Erythroblast (primary cell): ENCODE measurements around the gene PPFIA4.

Experiments
- DNase-seq, 2 experiments: peaks; one replicate each; lab custom pipeline; 2025; lab: John Stamatoyannopoulos, UW
- GATA1 ChIP-seq: IDR thresholded peaks from 2 replicates; pipeline ENCODE4 v1.6.1; 2011; ENCODE audit warnings: low read depth, mild to moderate bottlenecking, control low read depth, low read length, moderate library complexity
- POLR2A ChIP-seq: IDR thresholded peaks from 2 replicates; pipeline ENCODE4 v1.6.1; 2011; ENCODE audit warnings: mild to moderate bottlenecking, low read length

The PPFIA4 gene

GRCh38 chr1:203126866-203127665 lies 100.8 kb downstream of the PPFIA4 start:
- TF ChIP-seq GATA1, result no peak
- no peak for TF ChIP-seq POLR2A
- no peak for DNase-seq

- TF ChIP-seq POLR2A (no peak), GATA1 (no peak)
- no peak for DNase-seq
Observed at GRCh38 chr1:203127666-203128430, 101.6 kb downstream of the PPFIA4 start, which contains the start of gene ADORA1. Gene ADORA1 (plus strand): TSS chr1:203127726. CDS start chr1:203128842, 1,116 bp downstream.

GRCh38 chr1:203128431-203128715 lies 102.1 kb downstream of the PPFIA4 start:
- DNase-seq, result no peak
- TF ChIP-seq POLR2A (no peak), GATA1 (no peak)
